ENCODE data around the gene MYOC. TPM values are rescaled to one million over a fixed set of nuclear protein-coding genes. Genes with fewer than 3 reads are reported as not detected.
"Not testable (repeated sequence)": the region's sequence is repeated elsewhere in the genome, so short reads cannot be mapped to it uniquely, and the experiment has no call there.

Gene MYOC
- total RNA-seq (2014; rRNA removed; shearing (Covaris generic)) = not detected in 2 replicates

DNA sequence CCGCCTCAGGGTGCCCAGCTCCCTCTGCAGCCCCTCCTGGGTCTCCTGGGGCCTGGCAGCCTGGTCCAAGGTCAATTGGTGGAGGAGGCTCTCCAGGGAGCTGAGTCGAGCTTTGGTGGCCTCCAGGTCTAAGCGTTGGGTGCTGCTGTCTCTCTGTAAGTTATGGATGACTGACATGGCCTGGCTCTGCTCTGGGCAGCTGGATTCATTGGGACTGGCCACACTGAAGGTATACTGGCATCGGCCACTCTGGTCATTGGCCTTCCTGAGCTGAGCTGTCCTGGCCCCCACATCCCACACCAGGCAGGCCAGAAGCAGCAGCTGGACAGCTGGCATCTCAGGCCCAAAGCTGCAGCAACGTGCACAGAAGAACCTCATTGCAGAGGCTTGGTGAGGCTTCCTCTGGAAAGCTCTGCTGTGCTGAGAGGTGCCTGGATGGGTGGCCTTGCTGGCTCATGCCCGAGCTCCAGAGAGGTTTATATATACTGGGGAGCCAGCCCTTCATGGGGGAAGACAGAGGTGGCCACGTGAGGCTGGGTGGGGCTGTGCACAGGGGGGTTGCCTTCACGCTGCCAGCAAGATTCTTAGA is at the start of gene MYOC:
TSS of gene MYOC (minus strand) at position 455 of the 589 bp plus-strand sequence. CDS start at position 378, 77 bp downstream.
- H3K27me3 ChIP-seq = no peaks in the 10 kb centered on the region
- H3K4me3 ChIP-seq = no peak within 1 kb of the TSS
- H3K36me3 ChIP-seq = no peaks in the 10 kb centered on the region
- no peak within 1 kb of the TSS for H3K27ac ChIP-seq
- no peaks in the 10 kb centered on the region for H3K9me3 ChIP-seq (replicated peaks)
- H3K4me1 ChIP-seq = peaks cover 4% of the 10 kb centered on the region
- no peak for DNase-seq

DNA sequence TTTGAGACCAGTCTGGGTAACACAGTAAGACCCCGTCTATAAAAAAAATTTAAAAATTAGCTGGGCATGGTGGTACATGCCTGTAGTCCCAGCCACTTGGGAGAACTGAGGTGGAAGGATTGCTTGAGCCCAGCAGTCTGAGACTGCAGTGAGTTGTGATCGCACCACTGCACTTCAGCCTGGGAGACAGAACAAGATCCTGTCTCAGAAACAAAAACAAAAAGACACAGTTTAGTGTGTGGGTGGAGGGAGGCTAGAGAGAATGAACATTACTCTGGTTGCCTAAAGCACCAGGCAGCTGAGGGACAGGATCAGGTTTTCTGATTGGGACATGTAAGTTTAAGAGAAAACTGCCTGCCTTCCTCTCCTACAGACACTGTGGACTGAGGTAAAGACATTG is 47.0 kb upstream of the MYOC start:
- H3K36me3 ChIP-seq = no peaks in the 10 kb centered on the region
- no peak overlapping the region for H3K27ac ChIP-seq
- no peak overlapping the region for H3K4me3 ChIP-seq
- no peaks in the 10 kb centered on the region for H3K4me1 ChIP-seq
- no peaks in the 10 kb centered on the region for H3K27me3 ChIP-seq
- no peaks in the 10 kb centered on the region for H3K9me3 ChIP-seq (replicated peaks)
- DNase-seq = peak in 1 of 2 experiments; percentile 6

DNA sequence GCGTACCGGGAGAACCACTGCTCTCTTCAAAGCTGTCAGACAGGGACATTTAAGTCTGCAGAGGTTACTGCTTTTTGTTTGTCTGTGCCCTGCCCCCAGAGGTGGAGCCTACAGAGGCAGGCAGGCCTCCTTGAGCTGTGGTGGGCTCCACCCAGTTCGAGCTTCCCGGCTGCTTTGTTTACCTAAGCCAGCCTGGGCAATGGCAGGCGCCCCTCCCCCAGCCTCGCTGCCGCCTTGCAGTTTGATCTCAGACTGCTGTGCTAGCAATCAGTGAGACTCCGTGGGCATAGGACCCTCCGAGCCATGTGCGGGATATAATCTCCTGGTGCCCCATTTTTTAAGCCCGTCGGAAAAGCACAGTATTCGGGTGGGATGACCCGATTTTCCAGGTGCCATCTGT is 43.3 kb upstream of the MYOC start:
- not testable (repeated sequence) for H3K27ac ChIP-seq; H3K9me3 ChIP-seq (replicated peaks); H3K4me1 ChIP-seq; H3K36me3 ChIP-seq; DNase-seq; H3K4me3 ChIP-seq; H3K27me3 ChIP-seq

DNA sequence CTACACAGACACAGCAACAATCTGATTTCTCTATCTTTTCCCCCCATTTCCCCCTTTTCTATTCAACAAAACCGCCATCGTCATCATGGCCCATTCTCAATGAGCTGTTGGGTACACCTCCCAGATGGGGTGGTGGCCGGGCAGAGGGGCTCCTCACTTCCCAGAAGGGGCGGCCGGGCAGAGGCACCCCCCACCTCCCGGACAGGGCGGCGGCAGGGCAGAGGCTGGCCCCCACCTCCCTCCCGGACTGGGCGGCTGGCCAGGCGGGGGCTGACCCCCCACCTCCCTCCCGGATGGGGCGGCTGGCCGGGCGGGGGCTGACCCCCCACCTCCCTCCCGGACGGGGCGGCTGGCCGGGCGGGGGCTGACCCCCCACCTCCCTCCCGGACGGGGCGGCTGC is 41.1 kb upstream of the MYOC start:
- not testable (repeated sequence) for H3K27ac ChIP-seq; H3K27me3 ChIP-seq; H3K4me1 ChIP-seq; H3K9me3 ChIP-seq (replicated peaks); H3K4me3 ChIP-seq; H3K36me3 ChIP-seq; DNase-seq

DNA sequence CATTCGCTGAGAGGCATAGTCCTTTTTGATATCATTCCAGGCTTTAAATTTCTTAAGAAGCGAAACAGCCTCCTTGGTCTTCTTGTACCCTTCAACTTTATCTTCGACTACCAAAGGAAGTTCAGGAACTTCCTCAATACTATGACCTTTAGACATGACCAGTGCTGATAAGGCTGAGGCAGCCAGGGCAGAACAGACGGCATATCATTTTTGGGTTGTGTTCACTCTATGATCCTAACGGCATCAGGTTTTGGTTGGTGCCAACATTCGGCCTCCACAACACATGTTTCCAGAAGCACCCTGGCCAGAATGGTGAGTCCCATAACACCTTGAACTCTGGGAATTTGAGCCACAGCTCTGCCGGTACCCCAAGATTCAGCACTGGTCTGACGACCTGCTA is 31.4 kb upstream of the MYOC start:
- H3K27ac ChIP-seq = no peak overlapping the region
- no peaks in the 10 kb centered on the region for H3K27me3 ChIP-seq
- no peaks in the 10 kb centered on the region for H3K36me3 ChIP-seq
- 0 out of 2 replicates have a peak, but pooled peaks cover 4% of the 10 kb centered on the region for H3K4me1 ChIP-seq
- no peaks in the 10 kb centered on the region for H3K9me3 ChIP-seq (replicated peaks)
- DNase-seq = no peak
- no peak overlapping the region for H3K4me3 ChIP-seq

DNA sequence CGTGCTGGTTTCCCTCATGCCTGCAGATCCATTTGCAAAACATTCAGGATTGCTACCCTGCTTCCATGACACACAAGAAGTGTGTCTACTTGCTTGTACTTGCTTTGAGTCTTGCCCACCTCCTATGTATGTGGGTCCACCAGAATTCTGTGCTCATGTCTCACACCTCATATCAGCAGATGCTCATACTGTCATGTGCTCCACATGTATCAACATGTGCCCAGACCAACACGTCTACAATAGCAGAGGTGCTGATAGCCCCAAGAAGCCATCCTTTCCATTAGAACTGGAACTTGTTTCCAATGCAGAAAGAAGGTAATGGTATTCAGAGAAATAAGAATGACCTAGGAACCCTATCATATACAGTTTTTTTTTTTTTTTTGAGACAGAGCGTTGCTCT is 27.9 kb upstream of the MYOC start:
- Histone ChIP-seq H3K4me1 (no peaks in the 10 kb centered on the region), H3K9me3 (replicated peaks) (no peaks in the 10 kb centered on the region), H3K36me3 (no peaks in the 10 kb centered on the region), H3K27me3 (no peaks in the 10 kb centered on the region), H3K27ac (no peak overlapping the region), H3K4me3 (no peak overlapping the region)
- no peak for DNase-seq

DNA sequence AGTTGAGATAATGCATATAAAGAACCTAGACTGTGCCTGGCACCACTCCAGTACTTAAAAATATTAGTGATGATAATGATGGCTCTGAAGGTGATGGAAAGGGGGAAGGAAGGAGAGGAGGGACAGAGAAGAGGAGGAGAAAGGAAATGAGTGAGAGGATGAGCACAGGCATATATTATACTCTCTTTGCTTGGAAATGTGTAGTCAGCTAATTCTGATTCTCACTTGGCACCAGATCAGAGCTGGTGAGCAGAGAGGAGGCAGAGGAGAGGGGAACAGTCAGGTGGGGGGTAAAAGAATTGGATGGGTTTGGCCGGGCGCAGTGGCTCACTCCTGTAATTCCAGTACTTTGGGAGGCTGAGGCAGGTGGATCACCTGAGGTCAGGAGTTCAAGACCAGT is 24.3 kb upstream of the MYOC start:
- DNase-seq = no peak
- no peaks in the 10 kb centered on the region for H3K36me3 ChIP-seq

DNA sequence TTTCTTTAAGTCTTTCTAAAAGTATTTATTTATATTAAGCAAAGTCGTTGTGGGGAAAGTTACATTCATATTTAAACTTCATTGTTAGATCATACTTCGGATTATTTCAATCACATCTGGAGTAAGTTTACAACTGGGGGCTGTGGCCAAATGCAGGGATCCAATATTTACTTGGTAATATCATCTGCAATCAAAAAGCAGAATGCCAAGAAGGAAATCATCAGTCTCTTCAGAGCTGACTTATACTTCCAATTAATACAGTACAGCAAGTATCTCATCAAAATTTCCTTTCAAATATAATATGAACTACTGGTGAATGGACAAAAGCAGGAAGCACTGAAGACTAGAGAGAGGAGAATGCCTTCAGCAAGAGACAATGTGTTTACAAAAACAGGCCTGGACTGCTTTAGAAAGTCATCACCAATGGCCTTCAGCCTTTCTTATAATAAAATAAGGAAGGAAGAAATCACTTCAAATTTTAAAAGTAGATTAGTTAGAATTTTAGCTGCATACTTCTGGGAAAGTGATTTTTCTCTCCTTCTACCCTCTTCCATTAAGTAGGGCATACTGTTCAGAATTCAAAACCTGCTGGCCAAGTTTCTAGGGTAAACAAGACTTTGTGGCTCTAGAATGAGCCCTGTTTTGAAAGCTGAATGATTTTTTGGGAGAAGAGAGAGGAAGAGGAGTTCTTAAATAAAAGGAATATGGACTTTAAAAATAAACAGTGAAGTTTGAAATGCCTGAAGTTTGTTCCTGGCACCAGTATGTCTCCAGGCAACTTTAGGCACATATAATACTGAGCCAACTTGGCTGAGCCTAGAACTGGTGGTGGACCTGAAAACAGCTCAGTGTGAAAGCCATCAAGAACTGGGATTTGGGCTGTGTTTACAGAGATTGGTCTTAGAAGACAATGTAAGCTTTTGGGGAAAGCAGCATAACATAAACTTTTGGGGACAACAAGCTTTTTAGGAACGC is 22.2 kb upstream of the MYOC start:
- Histone ChIP-seq H3K27ac (no peak overlapping the region), H3K36me3 (no peaks in the 10 kb centered on the region), H3K4me3 (no peak overlapping the region), H3K27me3 (no peaks in the 10 kb centered on the region), H3K9me3 (replicated peaks) (no peaks in the 10 kb centered on the region), H3K4me1 (no peaks in the 10 kb centered on the region)
- no peak for DNase-seq

More for the DNA sequence above, 24.3 kb upstream of the MYOC start:
- Histone ChIP-seq H3K27me3 (no peaks in the 10 kb centered on the region), H3K4me1 (no peaks in the 10 kb centered on the region), H3K27ac (no peak overlapping the region), H3K4me3 (no peak overlapping the region), H3K9me3 (replicated peaks) (no peaks in the 10 kb centered on the region)

DNA sequence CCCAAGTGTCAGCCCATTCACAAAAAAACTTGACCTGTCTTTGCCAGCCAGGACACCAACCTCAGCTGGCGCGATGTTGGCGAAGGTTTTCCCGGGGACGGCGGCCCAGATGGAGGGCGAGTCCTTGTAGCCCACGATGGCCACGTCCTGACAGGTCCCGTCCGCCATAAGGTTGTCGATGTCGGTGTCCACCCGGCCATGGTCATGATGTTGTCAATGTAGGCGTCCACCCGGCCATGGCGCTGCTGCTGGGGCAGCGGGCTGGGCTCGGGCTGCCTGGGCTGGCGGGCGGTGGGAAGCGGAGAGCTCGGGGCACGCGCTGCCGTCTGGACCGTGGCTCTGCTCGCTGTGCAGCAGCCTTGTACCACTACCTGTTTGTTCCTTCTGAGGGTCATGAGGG is 18.3 kb upstream of the MYOC start:
- no peak overlapping the region for H3K4me3 ChIP-seq
- H3K27me3 ChIP-seq = no peaks in the 10 kb centered on the region
- H3K27ac ChIP-seq = no peak overlapping the region
- no peaks in the 10 kb centered on the region for H3K36me3 ChIP-seq
- no peaks in the 10 kb centered on the region for H3K4me1 ChIP-seq
- no peaks in the 10 kb centered on the region for H3K9me3 ChIP-seq (replicated peaks)
- no peak for DNase-seq

DNA sequence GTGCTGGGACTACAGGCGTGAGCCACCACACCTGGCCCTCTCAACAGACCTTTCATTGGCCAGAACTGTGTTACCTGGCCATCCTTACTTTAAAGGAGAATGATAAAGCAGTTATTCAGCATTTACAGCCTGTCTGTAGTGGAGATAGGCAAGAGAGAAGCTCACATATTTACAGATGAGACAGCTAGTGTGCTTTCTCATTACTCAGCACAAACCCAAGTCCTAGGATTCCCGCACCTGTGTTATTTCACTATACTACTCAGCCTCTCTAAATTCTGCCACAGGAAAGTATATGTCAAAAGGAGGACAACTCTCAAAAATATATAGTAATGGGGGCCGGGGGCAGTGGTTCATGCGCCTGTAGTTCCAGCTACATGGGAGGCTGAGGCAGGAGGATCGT is 15.9 kb upstream of the MYOC start:
- no peaks in the 10 kb centered on the region for H3K4me1 ChIP-seq
- no peaks in the 10 kb centered on the region for H3K9me3 ChIP-seq (replicated peaks)
- no peaks in the 10 kb centered on the region for H3K36me3 ChIP-seq
- no peaks in the 10 kb centered on the region; the same call in 1 of the 2 replicates for H3K27me3 ChIP-seq
- DNase-seq = no peak
- no peak overlapping the region for H3K27ac ChIP-seq
- H3K4me3 ChIP-seq = no peak overlapping the region

DNA sequence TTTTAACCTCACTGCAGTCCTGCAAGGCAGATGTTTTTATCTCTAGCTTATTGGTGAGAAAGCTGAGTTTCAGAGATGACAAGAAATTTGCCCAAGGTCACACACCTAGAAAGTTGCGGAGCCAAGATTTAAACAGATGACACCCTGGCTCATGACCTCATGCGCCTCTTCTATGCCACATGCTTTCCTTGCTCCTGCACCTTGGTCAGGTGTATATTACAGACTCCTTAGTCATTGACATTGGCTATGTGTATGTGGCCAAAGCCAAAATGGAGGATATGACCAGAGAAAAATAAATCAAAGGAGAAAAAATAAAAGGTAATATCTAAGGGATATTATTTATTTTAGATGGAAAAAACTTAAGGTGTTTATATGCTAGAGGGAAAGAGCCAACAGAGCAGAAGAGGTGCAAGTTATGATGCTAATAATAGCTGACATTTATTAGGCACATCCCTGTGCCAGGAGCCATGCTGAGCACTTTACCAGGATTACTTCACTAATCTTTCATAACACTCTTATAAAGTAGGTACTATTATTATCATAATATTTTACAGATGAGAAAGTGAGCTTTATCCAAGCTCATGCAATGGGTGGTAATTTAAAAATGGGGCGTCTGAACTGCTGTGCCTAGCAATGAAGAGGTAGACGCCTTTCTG is 13.8 kb upstream of the MYOC start:
- H3K27me3 ChIP-seq = no peaks in the 10 kb centered on the region; the same call in 1 of the 2 replicates
- no peak overlapping the region for H3K4me3 ChIP-seq
- no peak overlapping the region for H3K27ac ChIP-seq
- no peaks in the 10 kb centered on the region for H3K9me3 ChIP-seq (replicated peaks)
- no peaks in the 10 kb centered on the region for H3K36me3 ChIP-seq
- no peaks in the 10 kb centered on the region for H3K4me1 ChIP-seq
- DNase-seq = no peak

DNA sequence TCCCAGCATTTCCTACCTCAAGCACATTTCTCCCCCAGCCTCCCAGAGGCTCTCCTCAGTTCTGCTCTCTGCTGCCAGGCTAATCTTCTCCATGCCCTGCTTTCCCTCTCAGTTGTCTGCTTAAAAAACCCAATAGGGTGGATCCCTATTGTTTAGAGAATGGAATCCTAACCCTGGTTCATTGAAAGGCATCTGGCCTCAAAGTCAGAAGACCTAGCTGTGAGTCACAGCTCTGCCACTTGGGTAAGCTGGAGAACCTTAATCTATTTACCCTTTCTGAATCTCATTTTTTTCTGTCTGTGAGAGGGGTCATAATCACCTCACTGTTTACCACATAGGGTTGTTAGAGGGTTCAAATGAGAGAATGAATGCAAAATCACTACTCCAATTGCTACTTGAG is 12.5 kb upstream of the MYOC start:
- H3K27me3 ChIP-seq = no peaks in the 10 kb centered on the region; the same call in 1 of the 2 replicates
- no peaks in the 10 kb centered on the region for H3K4me1 ChIP-seq
- no peaks in the 10 kb centered on the region for H3K9me3 ChIP-seq (replicated peaks)
- no peak overlapping the region for H3K4me3 ChIP-seq
- no peak for DNase-seq
- no peaks in the 10 kb centered on the region for H3K36me3 ChIP-seq
- no peak overlapping the region for H3K27ac ChIP-seq

DNA sequence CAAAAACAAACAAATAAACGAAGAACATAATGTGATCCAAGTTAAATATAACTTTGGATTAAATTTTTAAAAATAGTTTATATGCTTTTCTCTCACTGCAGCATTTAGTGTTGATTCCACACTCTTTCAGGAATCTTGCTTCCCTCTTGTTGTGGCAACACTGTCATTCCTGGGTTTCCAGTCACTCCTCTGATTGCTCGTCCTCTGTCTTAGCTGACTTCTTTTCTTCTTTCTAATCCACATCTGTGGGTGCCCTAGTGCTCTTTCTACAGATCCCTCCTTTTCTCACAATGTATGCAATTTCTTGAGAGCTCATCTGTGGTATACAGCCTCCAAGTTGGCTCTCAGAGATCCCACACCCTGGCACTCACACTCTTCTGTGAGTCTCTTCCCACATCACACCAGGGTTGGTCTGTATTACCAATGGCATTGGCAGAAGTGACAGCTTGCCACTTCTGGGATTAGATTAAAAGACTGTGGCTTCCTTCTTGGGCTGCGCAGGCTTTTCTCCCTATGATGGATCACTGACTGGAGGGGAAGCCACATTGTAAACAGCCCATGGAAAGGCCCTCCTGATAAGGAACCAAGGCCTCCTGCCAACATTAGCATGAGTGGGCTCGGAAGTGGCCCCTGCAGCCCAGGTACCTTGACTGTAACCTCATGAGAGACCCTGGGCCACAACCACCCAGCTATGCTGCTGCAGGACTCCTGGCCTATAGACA is 11.5 kb upstream of the MYOC start:
- Histone ChIP-seq H3K9me3 (replicated peaks) (no peaks in the 10 kb centered on the region), H3K27me3 (no peaks in the 10 kb centered on the region; the same call in 1 of the 2 replicates), H3K4me1 (no peaks in the 10 kb centered on the region), H3K36me3 (no peaks in the 10 kb centered on the region), H3K27ac (no peak overlapping the region), H3K4me3 (no peak overlapping the region)
- no peak for DNase-seq

DNA sequence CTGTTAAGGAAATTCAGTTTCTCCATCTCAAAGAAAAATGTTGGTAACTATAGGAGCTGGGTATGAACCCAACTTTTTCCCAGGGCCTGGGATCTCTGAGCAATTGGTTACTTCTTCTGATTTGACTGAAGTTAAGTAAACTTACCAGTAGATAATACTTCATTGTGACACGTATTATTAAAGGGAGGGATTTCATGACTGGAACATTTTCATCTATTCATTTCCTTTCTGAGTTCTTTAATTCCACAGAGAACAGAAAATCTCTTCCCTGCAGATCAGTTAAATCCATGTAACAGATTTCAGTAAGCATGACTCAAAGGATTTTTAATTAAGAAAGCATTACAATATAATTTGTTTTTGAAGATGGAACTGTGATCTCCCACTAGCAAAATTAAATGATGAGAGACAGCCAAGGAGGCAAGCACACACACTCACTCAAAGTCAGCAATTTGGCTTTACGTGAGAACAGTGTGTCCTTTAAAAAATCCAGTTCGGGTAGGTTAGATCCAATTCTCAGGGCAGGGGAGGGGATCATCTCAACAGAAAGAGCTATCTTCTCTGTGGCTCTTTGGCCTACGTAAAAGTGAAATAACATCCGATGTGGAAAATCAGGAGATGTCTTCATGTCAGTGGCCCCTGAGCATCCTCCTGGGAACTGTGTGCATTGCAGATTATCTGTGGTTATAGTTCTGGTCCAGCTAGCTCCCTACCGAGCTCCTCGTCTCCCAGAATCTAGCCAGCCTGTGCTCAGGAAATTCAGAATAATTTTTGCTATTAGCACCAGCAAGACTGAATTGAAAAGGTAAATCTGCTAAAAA is 10.8 kb upstream of the MYOC start:
- H3K9me3 ChIP-seq (replicated peaks) = no peaks in the 10 kb centered on the region
- no peaks in the 10 kb centered on the region; the same call in 1 of the 2 replicates for H3K27me3 ChIP-seq
- H3K36me3 ChIP-seq = no peaks in the 10 kb centered on the region
- no peak overlapping the region for H3K27ac ChIP-seq
- no peaks in the 10 kb centered on the region for H3K4me1 ChIP-seq
- no peak overlapping the region for H3K4me3 ChIP-seq
- DNase-seq = no peak

Measured in SJCRH30 (cell line).